HEK293 (cell line): Measurements from ENCODE around the gene CNIH3.

ENCODE experiments used
- FEZF1 ChIP-seq: fragments of 450-650 bp; formaldehyde crosslinking; IDR thresholded peaks from 2 replicates; pipeline ENCODE4 v1.5.1; 2016; ENCODE audit warnings: missing biosample characterization, missing genetic modification characterization
- GLI2 ChIP-seq: fragments of 450-650 bp; formaldehyde crosslinking; IDR thresholded peaks from 2 replicates; pipeline ENCODE4; 2017; ENCODE audit warnings: missing biosample characterization, missing genetic modification characterization, low read depth, borderline replicate concordance
- IKZF3 ChIP-seq: fragments of 450-650 bp; IDR thresholded peaks from 2 replicates; pipeline ENCODE4 v1.5.0; 2018; ENCODE audit warnings: missing biosample characterization, mild to moderate bottlenecking, missing genetic modification characterization, moderate library complexity
- PRDM2 ChIP-seq: fragments of 450-650 bp; formaldehyde crosslinking; IDR thresholded peaks from 2 replicates; pipeline ENCODE4 v1.5.1; 2016; ENCODE audit warnings: missing biosample characterization, missing genetic modification characterization, borderline replicate concordance
- ZBTB1 ChIP-seq: fragments of 450-650 bp; formaldehyde crosslinking; IDR thresholded peaks from 2 replicates; pipeline ENCODE4 v1.5.1; 2016; ENCODE audit warnings: missing biosample characterization, missing genetic modification characterization
- ZBTB11 ChIP-seq: fragments of 450-650 bp; formaldehyde crosslinking; conservative IDR thresholded peaks from 2 replicates; pipeline ENCODE4 v1.5.1; 2016; ENCODE audit warnings: low read depth, missing biosample characterization, missing genetic modification characterization
- ZBTB21 ChIP-seq: fragments of 450-650 bp; formaldehyde crosslinking; IDR thresholded peaks from 2 replicates; pipeline ENCODE4 v1.5.1; 2017; ENCODE audit warnings: missing biosample characterization, missing genetic modification characterization
- ZBTB44 ChIP-seq: fragments of 450-650 bp; IDR thresholded peaks from 2 replicates; pipeline ENCODE4 v1.5.1; 2018; ENCODE audit warnings: missing biosample characterization, mild to moderate bottlenecking, missing genetic modification characterization
- ZFP37 ChIP-seq: fragments of 450-650 bp; formaldehyde crosslinking; IDR thresholded peaks from 2 replicates; pipeline ENCODE4 v1.5.1; 2016; ENCODE audit warnings: missing biosample characterization, missing genetic modification characterization
- ZFP41 ChIP-seq: fragments of 450-650 bp; formaldehyde crosslinking; IDR thresholded peaks from 2 replicates; pipeline ENCODE4 v1.5.1; 2016; ENCODE audit warnings: missing biosample characterization, missing genetic modification characterization, borderline replicate concordance
- ZNF114 ChIP-seq: fragments of 450-650 bp; formaldehyde crosslinking; IDR thresholded peaks from 2 replicates; pipeline ENCODE4 v1.5.0; 2017; ENCODE audit warnings: missing biosample characterization, missing genetic modification characterization
- ZNF146 ChIP-seq: fragments of 450-650 bp; formaldehyde crosslinking; IDR thresholded peaks from 2 replicates; pipeline ENCODE4 v1.5.1; 2016; ENCODE audit warnings: missing biosample characterization, missing genetic modification characterization
- ZNF350 ChIP-seq: fragments of 450-650 bp; formaldehyde crosslinking; IDR thresholded peaks from 2 replicates; pipeline ENCODE4 v1.5.0; 2017; ENCODE audit warnings: missing biosample characterization, mild to moderate bottlenecking, missing genetic modification characterization
- ZNF362 ChIP-seq: fragments of 450-650 bp; formaldehyde crosslinking; IDR thresholded peaks from 2 replicates; pipeline ENCODE4 v1.5.1; 2016; ENCODE audit warnings: missing biosample characterization, missing genetic modification characterization
- ZNF426 ChIP-seq: fragments of 450-650 bp; formaldehyde crosslinking; IDR thresholded peaks from 2 replicates; pipeline ENCODE4 v1.5.1; 2017; ENCODE audit warnings: missing biosample characterization, missing genetic modification characterization, mild to moderate bottlenecking, inconsistent platforms, moderate library complexity
- ZNF558 ChIP-seq: fragments of 450-650 bp; formaldehyde crosslinking; IDR thresholded peaks from 2 replicates; pipeline ENCODE4 v1.5.1; 2016; ENCODE audit warnings: missing biosample characterization, missing genetic modification characterization
- ZNF596 ChIP-seq: fragments of 450-650 bp; IDR thresholded peaks from 2 replicates; pipeline ENCODE4 v1.5.0; 2018; ENCODE audit warnings: missing biosample characterization, mild to moderate bottlenecking, missing genetic modification characterization, moderate library complexity
- ZNF777 ChIP-seq: fragments of 450-650 bp; formaldehyde crosslinking; IDR thresholded peaks from 2 replicates; pipeline ENCODE4 v1.5.1; 2017; ENCODE audit warnings: missing biosample characterization, missing genetic modification characterization, borderline replicate concordance
- ZNF785 ChIP-seq: fragments of 450-650 bp; formaldehyde crosslinking; IDR thresholded peaks from 2 replicates; pipeline ENCODE4 v1.5.1; 2016; ENCODE audit warnings: missing biosample characterization, missing genetic modification characterization
- TF ChIP-seq, protein P1 (sequence below): fragments of 450-650 bp; formaldehyde crosslinking; IDR thresholded peaks from 2 replicates; pipeline ENCODE4 v1.5.1; 2016; ENCODE audit warnings: missing biosample characterization, missing genetic modification characterization
- TF ChIP-seq, protein P2 (sequence below): fragments of 450-650 bp; formaldehyde crosslinking; IDR thresholded peaks from 2 replicates; pipeline ENCODE4 v1.5.1; 2016; ENCODE audit warnings: missing biosample characterization, missing genetic modification characterization
- TF ChIP-seq, protein P3 (sequence below): fragments of 450-650 bp; formaldehyde crosslinking; IDR thresholded peaks from 2 replicates; pipeline ENCODE4 v1.5.1; 2016; ENCODE audit warnings: missing biosample characterization, missing genetic modification characterization

CNIH3 gene

DNA sequence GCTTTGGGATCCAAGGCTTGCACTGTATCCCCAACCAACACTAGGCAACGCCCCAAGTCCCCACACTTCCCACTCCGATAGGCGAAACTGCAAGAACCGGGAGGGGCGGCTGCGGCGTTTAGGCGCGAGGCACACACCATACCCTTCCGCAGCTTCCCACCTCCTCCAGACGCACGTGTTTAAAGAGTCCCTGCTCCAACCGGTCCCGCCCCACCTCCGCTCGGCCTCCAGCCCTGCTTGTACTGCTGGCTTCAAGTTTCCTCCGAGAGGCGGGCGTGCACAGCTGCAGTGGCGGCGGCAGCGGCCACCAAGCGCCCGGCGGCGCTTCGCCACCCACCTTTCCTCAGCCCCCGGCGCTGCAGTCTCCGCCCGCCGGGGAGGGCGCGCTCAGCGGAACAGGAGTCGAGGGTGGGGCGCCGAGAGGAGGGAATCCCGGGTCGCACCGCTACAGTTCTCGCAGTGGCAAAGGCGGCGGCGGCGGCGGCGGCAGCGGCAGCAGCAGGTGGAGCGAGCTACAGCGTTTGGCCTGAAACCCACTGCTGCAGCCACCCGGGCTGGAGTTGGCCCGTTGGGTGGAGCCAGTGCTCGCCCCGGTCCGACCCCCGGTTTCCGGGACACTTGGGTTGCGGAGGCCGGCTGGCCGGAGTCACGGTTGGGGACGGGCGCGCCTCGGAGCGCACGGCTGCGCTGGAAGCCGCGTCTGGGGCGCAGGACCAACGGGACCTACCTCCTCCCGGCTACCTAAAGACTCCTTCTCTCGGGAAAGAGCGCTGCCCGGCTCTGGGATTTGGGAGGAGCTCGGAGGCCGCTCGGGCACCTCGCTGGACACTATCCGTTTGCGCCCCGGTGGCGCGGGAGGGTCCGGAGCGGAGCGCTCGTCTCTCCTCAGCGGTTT, at the start of gene CNIH3 (continued):
- TF ChIP-seq ZNF362 (no peak), ZBTB44 (tag by site-specific recombination) (peak; percentile 88), ZNF426 (tag by site-specific recombination) (no peak), ZNF114 (tag by site-specific recombination) (no peak), ZFP37 (peak; percentile 95), PRDM2 (tag by site-specific recombination) (no peak), ZFP41 (tag by site-specific recombination) (no peak), FEZF1 (peak; percentile 55; the same call in 1 of the 2 replicates), ZBTB21 (tag by site-specific recombination) (peak; percentile 80), GLI2 (tag by site-specific recombination) (no peak), IKZF3 (tag by site-specific recombination) (peak; percentile 90), ZNF785 (peak; percentile 94), ZNF777 (tag by site-specific recombination) (no peak), ZNF146 (peak; percentile 83), ZNF596 (tag by site-specific recombination) (peak; percentile 77), ZNF558 (tag by site-specific recombination) (peak; percentile 72; the same call in 1 of the 2 replicates), ZBTB11 (tag by site-specific recombination) (peak; percentile 91), ZBTB1 (tag by site-specific recombination) (peak; percentile 88), ZNF350 (no peak; the same call in 1 of the 2 replicates)
- TF ChIP-seq, protein P1, sequence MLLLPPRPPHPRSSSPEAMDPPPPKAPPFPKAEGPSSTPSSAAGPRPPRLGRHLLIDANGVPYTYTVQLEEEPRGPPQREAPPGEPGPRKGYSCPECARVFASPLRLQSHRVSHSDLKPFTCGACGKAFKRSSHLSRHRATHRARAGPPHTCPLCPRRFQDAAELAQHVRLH (tag by site-specific recombination) = peak; percentile 95
- TF ChIP-seq, protein P2, sequence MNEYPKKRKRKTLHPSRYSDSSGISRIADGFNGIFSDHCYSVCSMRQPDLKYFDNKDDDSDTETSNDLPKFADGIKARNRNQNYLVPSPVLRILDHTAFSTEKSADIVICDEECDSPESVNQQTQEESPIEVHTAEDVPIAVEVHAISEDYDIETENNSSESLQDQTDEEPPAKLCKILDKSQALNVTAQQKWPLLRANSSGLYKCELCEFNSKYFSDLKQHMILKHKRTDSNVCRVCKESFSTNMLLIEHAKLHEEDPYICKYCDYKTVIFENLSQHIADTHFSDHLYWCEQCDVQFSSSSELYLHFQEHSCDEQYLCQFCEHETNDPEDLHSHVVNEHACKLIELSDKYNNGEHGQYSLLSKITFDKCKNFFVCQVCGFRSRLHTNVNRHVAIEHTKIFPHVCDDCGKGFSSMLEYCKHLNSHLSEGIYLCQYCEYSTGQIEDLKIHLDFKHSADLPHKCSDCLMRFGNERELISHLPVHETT (tag by site-specific recombination) = peak; percentile 89; the same call in 1 of the 2 replicates
- TF ChIP-seq, protein P3, sequence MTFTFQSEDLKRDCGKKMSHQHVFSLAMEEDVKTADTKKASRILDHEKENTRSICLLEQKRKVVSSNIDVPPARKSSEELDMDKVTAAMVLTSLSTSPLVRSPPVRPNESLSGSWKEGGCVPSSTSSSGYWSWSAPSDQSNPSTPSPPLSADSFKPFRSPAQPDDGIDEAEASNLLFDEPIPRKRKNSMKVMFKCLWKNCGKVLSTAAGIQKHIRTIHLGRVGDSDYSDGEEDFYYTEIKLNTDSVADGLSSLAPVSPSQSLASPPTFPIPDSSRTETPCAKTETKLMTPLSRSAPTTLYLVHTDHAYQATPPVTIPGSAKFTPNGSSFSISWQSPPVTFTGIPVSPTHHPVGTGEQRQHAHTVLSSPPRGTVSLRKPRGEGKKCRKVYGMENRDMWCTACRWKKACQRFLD (tag by site-specific recombination) = 0 out of 2 replicates have a peak, but pooled peaks have one; percentile 74
